Measurements from ENCODE around the gene SEPTIN5.

The SEPTIN5 gene

DNA sequence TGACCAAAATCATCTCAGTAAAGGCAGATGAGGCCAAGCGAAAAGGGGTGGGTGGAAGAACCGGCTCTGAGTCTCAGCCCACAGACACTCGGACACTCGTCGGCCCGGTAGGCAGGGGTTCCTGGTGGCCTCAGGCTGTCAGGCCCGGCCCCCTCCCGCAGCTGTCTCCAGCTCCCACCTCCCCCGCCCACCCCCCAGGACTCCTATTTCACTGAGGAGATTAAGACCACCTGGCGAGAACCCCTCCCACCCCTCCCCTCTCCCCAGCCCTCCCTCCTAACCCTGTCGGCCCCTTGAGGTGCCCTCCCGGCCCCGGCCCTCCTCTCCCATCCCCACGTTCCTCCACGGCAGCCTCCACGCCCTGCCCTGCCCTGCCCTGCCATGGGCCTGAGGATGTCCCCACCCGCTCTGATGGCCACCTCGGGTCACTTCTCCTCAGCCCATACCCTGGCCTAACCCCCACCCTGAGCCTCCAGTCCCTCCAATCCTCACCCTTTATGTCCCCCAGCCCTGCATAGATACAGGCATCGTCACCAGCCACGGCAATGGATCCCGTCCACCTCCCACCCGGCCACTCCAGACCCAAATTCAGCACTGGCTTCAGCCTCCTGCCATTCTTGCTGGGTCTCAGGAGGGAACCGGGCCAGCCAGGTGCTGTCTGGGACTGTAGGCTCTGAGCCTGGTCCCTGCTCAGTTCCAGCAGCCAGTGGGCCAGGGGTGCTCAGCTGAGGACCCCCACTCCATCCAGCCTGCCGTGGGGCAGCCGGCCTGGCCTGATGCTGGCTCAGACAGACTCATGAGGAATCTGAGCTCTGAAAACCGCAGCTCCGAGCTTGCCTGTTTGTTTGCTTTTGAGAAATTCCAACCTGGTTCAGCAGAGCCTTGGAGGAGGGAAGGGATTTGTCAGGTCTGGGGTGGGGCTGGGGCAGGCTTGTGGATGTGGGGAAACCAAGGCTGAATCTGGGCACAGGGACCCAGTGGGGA, 36.5 kb downstream of the SEPTIN5 start:
- DNase-seq = no peak

DNA sequence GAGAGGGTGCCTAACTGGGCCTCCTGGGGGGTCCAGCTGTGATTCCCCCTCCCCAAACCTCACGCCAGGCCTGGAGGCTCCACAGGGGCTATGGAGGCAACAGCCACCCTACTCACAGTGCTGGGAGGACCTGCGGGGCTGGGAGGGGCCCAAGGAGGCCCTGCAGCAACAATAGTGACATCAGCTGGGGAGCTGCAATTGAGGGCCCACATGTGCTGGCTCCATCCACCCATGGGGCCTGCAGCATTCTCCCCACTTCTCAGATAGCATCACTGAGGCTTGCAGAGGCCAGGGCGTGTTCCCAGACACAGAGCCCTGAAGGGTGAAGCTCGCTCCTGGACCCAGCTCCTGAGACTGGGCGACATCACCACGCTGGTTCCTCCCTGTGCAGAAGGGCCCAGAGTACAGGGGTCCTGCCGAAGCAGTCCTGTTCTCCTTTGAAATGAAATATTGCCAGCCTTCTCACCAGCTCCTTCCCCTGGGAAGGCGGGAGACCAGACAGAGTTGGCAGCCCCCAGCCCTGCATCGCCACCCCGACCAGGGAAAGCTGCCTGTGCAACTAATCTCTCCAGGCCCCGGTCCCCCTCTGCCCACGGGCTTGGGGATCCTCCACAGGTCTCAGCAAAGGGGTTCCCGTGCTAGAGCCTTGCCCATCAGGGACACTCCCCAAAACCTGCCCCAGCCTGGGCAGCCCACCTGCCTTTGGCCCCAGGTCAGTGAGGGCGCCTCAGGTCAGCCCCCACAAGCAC, 37.4 kb downstream of the SEPTIN5 start:
- no peak for DNase-seq

DNA sequence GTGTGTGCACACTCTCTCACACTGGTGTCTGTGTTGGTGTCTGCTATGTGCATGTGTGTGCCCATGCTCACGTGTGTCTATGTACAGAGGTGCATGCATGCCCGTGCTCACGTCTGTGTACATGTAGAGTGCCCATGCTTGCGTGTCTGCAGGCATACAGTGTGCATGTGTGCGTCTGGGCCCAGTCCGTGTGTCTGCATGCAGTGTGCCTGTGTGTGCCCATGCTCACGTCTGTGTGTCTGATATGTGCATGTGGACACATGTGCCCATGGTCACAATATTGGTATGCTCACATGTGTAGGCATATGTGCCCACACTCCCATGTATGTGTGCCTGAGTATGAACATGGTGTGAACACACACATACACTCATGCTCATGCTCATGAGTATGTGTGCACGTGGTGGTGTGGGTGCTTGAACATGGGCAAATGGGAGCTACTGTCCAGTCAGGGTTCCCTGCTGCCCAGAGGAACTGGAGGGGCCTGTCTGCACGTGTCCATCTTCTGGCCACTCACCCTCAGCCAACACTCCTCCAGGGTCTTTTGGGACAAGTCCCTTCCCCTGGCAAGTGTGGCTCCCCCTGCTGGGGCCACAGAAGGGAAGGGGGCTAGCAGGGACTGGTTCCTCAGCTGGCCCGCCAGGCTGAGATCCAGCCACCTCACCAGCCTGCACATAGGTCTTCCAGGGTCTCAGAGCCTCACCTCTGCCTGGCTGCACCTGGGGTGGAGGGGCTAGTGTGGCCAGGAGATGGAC, 39.0 kb downstream of the SEPTIN5 start:
- peak; percentile 20 for DNase-seq

DNA sequence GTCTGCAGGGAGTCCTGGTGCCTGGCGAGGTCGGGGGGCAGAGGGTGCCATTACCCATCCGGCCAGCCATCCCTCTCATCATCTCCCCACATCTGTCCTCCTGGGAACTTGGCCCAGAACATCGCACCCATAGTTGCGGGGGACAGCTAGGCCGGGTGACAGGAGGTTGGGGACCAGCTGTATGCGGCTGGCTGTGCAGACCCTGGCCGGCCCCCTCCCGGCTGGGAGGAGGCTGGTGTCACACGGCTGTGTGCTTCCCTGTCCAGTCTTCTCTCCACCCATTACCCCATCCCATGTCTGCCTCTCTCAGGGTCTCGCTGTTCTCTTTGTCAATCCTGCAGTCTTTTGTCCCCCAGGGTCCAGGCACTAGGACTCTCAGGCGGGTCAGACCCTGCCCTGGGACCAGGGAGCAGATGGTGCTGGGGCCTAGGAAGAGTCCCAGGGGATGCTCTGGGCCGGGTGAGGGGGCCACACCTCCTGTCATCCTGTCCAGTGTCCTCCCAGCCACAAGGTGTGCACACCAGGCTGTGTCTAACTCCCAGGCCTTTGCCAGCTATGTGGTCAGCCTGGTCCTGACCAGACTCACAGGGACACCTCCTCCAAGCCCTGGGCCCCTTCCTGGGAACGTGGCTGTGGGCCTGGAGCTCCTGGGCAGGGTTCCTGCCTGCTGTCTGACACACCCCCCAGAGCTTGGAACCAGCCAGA, 39.8 kb downstream of the SEPTIN5 start:
- no peak for DNase-seq

DNA sequence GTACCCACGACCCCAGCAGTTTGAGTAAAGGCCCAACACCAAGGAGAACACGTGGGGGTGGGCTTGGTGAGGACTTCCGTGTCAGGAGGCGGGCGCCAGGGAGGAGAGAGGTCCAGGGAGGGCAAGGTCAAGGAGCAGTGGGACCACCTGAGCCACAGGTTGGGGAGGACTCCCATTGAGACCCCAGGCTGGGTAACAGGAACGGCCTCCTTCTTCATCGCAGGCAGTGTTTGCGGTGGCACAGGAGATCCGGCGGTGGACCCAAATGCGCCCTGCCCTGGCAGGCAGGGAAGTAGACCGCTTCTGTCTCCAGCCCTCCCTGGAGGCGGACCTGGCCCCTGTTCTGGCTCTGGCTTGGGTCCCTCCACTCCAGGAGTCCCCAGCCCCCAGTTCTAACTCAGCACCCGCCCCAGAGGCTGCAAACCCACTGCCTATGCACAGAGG, 40.4 kb downstream of the SEPTIN5 start:
- DNase-seq = no peak

DNA sequence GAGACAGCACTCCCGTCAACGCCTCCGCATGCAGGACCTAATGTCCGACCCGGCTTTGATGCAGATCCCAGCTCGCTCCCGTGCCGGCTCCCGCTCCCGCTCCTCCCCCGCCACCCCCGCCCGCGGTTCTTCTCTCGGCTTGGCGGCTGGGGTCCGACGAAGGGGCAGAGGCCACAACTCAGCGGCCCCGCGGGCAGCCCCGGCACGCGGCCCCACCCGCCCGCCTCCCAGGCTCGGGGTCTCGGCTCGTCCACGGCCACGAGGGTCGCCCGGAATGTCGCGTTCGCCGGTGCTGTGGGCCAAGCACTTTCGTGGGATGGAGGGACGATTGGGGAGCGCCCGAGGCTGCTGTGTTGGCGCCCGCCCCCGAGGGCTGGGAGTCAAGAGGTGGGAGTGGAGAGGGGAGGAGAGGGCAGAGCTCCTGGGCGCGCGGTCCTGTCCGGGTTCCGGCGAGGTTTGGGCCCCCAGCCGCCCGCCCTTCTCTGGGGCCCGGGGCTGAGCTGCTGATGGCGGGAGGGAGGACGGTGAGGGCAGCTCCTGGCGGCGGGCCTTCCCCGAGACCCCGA, 40.9 kb downstream of the SEPTIN5 start:
- no peak for DNase-seq

DNA sequence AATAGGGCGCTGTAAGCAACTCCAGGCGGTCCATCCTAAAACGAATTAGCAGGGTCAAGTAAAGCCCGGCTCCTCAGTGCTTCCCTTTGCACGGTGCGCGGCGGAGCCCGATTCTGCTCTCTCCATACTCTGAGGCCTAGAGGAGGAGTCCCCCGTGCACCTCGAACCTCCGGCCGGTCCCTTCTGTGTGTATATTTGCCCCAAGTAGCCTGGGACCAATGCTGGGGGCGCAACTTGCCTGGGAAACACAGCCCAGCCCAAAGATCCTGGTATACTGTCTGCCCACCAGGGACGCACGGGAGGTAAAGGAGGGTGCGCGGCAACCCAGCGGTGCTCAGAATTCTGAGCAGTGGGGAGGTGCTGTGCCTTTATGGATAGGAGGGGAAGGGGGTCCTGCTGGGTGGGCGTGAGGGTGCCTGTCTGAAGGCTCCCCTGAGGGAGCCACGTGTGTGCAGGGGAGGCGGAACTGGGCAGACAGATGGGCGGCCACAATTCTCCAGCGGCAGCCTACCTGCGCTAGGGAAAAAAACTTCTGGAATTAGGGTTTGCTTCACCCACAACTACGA, 41.5 kb downstream of the SEPTIN5 start:
- DNase-seq = no peak

DNA sequence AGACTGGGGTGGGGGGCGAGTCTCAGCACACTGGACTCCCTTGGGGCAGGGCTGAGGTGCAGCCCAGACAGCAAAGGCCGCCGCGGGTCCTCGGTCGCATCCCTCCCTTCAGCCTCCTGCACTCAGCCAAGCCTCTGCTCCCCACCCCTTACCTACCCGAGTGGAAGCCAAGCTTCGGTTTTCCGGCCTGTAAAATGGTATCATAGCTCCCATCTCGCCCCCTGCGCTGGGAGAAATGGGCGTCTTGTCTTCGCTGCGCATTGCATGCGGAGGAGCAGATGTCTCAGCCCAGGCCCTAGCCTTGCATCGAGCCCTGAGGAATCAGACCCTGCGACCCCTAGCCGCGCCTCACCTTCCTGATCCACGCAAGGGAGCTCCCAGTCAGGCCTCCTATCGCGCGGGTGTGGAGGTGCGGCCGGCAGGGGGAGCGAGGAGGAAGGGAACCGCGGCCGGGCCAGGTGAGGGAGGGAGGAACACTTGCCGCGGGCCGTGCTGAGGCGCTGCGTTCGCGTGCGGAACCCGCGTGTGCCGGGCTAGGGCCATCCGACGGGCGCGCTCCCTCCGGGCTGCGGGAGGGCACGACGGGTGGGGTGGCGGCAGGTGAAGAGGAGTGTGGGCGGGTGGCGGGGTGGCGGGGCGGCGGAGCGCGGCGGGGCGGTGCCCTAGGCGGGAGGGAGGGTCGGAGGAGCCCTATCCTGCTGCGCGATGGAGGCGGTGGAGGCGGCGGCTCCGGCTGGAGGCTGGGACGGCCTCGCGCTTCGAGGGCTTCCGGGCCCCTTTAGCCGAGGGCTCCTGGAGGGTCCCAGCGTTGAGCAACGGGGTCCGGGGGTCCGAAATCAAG, 42.2 kb downstream of the SEPTIN5 start:
- DNase-seq = peak; percentile 69

DNA sequence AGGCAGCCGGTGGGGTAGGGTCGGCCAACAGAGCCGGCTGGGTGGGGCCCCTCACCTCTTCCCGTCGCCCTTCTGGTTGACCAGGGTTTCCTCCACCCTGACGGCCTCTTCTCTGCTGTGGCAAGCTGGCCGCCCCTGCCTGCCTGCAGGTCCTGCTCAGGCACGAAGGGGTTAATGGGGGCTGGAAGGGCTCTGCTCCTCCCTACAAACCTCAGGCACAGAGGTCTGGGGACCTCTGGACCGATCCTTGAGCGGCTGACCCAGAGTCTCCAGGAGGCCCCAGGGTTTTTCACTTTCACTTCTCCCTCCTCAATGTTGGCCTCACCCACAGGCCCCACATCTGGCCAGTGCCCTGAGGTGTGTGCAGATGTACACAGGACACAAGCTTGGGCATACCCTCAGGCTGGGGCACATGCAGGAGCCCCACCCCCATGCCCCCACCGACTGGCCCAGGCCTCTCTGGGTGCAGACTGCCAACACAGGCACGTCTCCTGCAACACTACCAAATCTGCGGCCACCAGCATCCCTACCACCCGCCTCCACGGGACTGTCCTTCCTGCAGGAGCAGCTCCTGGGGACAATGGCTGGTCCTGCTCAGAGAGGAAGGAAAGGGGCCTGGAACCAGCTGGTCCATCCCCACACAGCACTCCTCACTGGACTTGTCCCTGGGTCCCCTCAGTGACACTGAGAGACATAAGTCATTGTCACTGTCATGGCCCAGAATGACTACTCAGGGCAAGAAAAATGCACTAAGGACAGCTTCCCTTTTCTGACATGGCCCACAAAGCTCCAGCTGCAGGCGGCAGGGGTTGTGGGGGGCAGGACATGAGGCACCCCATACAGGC, 43.1 kb downstream of the SEPTIN5 start:
- DNase-seq = no peak

DNA sequence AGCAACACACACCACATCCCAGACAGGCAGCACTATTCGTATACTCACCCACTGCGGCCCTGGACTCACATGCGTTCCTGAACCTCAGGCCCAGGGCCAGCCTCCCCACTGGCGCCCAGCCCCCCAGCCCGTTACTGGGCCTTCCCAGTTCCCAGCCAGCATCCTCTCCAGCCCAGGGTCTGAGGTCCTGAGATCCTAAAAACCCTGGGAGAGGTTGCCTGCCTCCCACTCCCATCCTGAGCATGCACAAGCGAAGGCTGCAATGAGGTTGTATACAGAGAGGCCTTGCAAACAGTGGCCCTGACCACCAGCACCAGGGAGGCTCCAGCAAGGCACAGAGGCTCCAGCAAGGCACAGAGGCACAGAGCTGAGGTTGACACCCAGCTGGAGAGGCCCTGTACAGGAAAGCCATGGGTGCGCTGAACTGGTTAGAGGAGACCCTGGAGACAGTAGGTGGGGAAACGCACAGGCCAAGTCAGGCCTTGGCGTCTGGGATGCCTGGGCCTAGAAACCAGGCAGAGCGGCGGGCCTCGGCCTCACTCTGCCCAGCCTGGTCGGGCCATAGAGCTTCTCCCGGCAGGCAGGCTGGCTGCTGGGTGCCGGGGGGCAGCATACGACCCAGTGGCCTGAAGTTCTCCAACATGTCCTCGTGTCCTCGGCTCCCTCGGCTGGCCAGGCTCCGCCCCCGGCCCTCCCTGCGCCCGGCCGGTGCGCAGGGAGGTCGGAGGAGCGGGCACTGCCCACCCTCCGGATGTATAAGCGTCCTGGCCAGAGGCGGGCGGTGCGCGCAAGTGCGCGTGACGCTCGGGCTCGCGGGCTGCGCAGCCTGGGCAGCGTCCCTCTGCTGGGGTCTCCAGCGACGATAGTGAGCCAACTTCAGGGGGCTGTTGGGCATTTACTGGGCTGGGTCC, 43.9 kb downstream of the SEPTIN5 start:
- no peak for DNase-seq

DNA sequence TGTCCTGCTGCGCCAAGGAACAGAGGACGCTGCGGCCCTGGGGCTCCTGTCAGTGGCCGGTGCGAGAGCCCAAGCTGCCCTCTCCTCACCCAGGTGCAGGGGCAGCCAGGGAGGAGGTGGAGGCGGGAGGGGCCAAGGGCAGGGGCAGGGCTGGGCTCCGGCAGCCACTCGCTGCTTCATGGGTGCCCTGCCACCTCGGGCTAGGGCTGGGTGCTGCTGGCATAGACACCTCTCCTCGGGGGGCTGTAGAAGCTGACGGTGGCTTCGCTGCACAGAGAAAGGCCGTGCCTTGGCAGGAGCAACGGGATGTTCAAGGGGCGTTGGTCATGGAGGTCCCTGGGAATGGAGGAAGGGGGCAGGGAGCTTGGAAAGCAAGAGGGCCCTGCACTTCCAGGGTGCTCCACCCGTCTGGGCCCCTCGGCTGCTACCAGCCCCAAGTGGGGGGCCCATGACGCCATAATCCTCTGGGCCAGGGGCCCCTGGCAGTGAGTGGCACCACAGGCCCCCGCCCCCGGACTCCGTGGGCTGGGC, 44.7 kb downstream of the SEPTIN5 start:
- no peak for DNase-seq

DNA sequence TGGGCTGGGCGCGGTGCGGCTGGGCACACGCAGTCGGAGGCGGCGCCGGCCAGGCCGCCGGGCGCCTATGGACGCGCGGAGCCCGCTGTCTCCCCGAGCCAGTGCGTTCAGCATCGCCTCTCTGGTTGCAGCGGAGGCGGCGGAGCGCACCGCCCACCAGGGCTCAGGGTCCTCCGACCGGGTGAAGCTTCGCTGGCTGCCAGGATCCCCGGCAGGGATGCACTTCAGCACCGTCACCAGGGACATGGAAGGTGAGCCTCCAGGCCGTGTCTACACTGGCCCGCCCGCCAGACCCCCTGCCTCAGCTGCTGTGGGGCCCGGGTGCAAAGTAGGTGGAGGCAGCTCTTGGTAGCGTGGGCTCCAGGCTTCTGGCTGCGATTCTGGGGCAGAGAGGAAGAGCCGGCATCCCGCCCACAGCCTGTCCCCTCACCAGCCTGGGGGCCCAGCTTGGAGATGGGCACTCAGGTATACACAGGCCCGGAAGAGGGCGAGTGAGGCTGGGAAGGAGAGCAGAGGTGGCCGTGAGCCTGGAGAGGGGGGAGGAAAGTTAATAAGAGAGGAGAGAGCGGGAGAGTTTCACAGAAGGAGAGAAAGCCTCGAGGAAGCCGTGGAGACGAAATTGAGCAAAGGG, 45.2 kb downstream of the SEPTIN5 start:
- no peak for DNase-seq

DNA sequence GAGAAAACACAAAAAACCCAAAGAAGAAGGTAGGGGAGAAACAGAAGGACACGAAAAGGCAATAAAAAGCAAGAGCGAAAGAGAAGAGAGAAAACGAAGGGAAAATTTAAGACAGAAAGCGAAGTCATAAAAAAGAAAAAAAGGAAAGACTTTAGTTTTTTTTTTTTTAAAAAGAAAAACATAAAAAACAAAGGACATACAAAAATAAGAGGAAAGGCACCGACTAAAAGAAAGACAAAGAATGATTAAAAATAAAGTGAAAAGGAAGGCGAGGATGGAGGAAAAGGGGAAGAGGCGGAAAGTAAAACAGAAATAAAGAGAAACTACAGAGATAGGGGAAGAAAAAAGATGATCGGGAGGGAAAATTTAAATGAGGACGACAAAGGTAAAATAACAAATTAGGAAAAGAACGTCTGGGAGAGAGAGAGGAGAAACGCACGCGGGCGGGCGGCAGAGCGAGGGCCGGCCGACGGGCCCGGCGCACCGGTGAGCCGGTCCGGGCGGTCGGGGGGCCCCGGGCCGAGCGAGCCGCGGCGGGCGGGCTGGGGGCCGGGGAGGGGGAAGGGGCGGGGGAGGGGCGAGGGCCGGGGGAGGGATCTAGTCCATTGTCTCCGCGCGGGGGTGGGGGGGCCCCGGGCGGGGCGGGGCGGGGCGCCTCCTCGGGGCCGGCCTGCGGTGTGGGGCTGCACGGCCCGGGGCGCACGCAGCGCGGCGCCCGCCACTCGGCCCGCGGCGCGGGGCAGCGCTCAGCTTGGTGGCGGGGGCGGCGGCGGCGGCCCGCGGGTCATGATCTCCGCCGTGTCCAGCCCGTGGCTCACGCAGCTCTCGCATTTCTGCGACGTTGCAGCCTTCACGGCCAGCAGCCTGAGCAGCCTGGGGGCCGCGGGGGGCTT, 46.0 kb downstream of the SEPTIN5 start, which contains the start of gene TBX1:
TSS of gene TBX1 (plus strand) at position 721 of the 893 bp plus-strand sequence. CDS start at position 787, 66 bp downstream.
- no peak for DNase-seq

DNA sequence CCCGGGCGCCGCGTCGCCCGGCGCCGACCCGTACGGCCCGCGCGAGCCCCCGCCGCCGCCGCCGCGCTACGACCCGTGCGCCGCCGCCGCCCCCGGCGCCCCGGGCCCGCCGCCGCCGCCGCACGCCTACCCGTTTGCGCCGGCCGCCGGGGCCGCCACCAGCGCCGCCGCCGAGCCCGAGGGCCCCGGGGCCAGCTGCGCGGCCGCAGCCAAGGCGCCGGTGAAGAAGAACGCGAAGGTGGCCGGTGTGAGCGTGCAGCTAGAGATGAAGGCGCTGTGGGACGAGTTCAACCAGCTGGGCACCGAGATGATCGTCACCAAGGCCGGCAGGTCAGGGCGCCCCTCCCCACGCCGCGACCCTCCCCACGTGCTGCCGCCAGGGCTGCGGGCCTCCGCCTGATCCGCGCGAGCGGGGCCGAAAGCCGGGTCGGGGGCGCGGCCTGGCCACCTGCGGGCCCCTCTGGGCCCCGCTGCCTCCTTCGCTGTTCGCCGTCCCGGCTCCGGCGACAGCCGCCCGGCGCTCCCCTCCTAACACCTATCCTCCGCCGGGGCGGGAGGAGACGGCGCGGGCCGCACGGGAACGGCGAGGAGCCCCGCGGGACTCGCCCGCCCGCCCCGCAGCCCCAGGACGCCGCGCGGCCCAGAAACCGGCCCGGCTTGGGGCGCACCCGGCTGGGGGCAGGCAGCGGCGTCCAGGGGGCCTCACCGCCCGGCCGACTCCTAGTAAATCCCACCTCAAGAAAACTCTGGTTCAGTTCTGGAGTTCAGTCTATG, 46.8 kb downstream of the SEPTIN5 start:
- DNase-seq = no peak

DNA sequence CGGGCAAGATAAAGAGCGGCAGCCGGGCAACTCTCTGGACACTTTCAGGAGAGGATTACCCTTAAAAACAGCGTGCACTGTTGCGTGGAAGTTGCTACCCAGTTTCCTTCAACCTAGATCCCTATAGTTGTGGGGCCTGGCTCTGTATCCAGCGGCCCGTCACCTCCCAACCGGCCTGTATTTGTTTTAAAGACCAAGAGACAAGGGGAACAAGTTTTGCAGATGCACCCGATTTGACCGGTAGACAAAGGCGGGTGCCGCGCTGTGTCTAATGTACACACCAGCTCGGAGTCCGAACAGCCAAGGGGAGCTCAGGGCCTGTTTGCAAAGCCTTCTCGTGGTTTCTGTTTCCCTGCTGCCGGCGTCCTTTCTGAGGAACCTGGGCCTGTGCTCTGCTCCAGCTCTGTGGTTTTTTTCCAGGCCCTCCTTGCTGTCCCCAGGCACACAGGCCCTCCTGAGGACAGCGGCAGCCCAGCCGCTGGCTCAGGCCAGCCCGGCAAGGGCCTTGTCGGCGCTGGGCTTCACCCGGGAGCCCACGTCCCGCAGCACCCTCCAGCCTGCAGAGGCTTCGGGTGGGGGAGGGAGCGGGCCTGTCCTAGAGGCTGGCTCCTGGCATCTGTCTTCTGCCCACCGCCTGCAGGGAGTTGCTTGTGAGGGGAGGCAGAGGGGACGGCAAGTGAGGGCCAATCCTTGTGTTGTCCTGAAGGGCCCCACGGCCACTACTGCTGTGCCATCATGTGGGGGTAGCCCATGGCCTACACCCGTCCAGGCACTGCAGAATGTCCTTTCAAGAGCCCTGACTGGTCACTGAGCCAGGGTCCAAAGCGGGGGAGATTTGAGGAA, 47.6 kb downstream of the SEPTIN5 start:
- no peak for DNase-seq
